Measurements from ENCODE around the gene GALNTL6.

DNA sequence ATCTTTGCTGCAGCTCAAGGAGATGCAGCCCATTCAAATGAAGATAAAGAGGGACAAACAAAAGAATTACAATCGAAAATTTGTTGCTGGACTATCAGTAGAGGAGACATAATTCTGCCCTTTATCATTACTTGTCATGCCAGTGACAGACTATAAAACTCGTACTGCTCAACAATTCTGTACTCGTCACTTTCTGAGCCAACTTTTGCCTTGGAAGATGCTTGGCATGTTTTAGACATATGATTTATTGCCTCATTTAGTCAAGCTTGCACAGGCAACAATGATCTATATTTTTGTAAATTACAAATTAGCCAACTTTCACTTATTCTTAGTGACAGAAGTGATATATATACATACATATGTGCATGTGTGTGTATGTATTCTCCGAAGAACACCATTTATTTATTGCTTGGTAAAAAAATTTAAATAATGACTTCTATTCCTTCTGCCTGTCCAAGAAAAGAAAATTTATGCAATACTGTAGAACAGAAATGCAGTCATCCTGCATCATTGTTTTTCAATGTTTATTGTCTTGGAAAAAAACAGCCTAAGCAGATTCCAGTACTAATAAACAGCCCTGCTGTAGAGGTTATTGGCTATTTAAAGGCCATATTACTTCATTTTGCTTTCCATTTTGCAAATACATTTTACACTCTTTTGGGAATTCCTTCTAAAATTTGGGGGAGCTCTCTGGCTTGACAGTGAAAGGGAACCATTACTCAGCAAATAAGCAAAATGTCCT is 980.5 kb downstream of the GALNTL6 start:
- TF ChIP-seq, protein P1, sequence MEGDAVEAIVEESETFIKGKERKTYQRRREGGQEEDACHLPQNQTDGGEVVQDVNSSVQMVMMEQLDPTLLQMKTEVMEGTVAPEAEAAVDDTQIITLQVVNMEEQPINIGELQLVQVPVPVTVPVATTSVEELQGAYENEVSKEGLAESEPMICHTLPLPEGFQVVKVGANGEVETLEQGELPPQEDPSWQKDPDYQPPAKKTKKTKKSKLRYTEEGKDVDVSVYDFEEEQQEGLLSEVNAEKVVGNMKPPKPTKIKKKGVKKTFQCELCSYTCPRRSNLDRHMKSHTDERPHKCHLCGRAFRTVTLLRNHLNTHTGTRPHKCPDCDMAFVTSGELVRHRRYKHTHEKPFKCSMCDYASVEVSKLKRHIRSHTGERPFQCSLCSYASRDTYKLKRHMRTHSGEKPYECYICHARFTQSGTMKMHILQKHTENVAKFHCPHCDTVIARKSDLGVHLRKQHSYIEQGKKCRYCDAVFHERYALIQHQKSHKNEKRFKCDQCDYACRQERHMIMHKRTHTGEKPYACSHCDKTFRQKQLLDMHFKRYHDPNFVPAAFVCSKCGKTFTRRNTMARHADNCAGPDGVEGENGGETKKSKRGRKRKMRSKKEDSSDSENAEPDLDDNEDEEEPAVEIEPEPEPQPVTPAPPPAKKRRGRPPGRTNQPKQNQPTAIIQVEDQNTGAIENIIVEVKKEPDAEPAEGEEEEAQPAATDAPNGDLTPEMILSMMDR (IDR thresholded peaks at IDR 0.05) = no peak
- TF ChIP-seq POLR2A (IDR thresholded peaks at IDR 0.05) = no peak

All from lower leg skin (tissue), 3 donors.